ENCODE measurements around the gene CAB39. TPM values are rescaled to one million over a fixed set of nuclear protein-coding genes. Genes with fewer than 3 reads are reported as not detected.

The CAB39 gene
- total RNA-seq, 1 donor from 2014 or later = 62.9 TPM

- Histone ChIP-seq H3K27me3 (no peaks in the 10 kb centered on the region), H3K4me1 (peaks cover 9 to 32% of the 10 kb centered on the region in 2 donors), H3K4me3 (no peak overlapping the region), H3K9me3 (no peaks in the 10 kb centered on the region), H3K27ac (no peak overlapping the region), H3K36me3 (no peaks in the 10 kb centered on the region)
- TF ChIP-seq CTCF (IDR thresholded peaks at IDR 0.05) = no peak
- intact Hi-C loops (cut with DNase I) = no loop called here
- DNase-seq (ENCODE audit: low spot score in 2 of 2) = no peak
Measured at GRCh38 chr2:230754200-230754599, 41.6 kb downstream of the CAB39 start.

GRCh38 chr2:230757476-230757875 lies 44.8 kb downstream of the CAB39 start:
- Histone ChIP-seq H3K27ac (peak overlapping the region; percentile 70 to 73), H3K9me3 (no peaks in the 10 kb centered on the region), H3K36me3 (peaks cover 14 to 16% of the 10 kb centered on the region in 2 donors), H3K4me3 (no peak overlapping the region), H3K27me3 (no peaks in the 10 kb centered on the region), H3K4me1 (peaks cover 10 to 32% of the 10 kb centered on the region in 2 donors)
- intact Hi-C loops (cut with DNase I) = loop anchor here (5.0 kb wide), 2 partner anchors 35 to 45 kb away; partner anchors contain the start of gene CAB39
- TF ChIP-seq CTCF (IDR thresholded peaks at IDR 0.05) = no peak
- no peak for DNase-seq (ENCODE audit: low spot score in 2 of 2)

- H3K9me3 ChIP-seq = no peaks in the 10 kb centered on the region
- no peaks in the 10 kb centered on the region for H3K27me3 ChIP-seq
- H3K27ac ChIP-seq = peak overlapping the region; percentile 62 to 70
- intact Hi-C loops (cut with DNase I) = loop anchor here (5.0 kb wide), 2 partner anchors 33 to 47 kb away; partner anchors contain the start of gene CAB39
- no peak for TF ChIP-seq CTCF (IDR thresholded peaks at IDR 0.05)
- H3K36me3 ChIP-seq = peaks cover 16 to 26% of the 10 kb centered on the region in 2 donors
- no peak overlapping the region for H3K4me3 ChIP-seq
- DNase-seq (ENCODE audit: low spot score in 2 of 2) = no peak
- peaks cover 10 to 32% of the 10 kb centered on the region in 2 donors for H3K4me1 ChIP-seq
Measured at GRCh38 chr2:230758566-230759480, 46.2 kb downstream of the CAB39 start.

- H3K36me3 ChIP-seq = peaks cover 16 to 32% of the 10 kb centered on the region in 2 donors
- peak overlapping the region; percentile 21 to 70 for H3K27ac ChIP-seq
- H3K4me3 ChIP-seq = no peak overlapping the region
- no peaks in the 10 kb centered on the region for H3K9me3 ChIP-seq
- no peaks in the 10 kb centered on the region for H3K27me3 ChIP-seq
- no peak for TF ChIP-seq CTCF (IDR thresholded peaks at IDR 0.05)
- no peak for DNase-seq (ENCODE audit: low spot score in 2 of 2)
- intact Hi-C loops (cut with DNase I) = loop anchor here (5.0 kb wide), 2 partner anchors 33 to 47 kb away; partner anchors contain the start of gene CAB39
- H3K4me1 ChIP-seq = peaks cover 10 to 32% of the 10 kb centered on the region in 2 donors
Measured at GRCh38 chr2:230759481-230760167, 47.0 kb downstream of the CAB39 start.

- intact Hi-C loops (cut with DNase I) = no loop called here
- Histone ChIP-seq H3K4me1 (peaks cover 10 to 33% of the 10 kb centered on the region in 2 donors), H3K27ac (no peak overlapping the region), H3K4me3 (no peak overlapping the region), H3K27me3 (no peaks in the 10 kb centered on the region), H3K36me3 (peaks cover 21 to 38% of the 10 kb centered on the region in 2 donors), H3K9me3 (no peaks in the 10 kb centered on the region)
- DNase-seq (ENCODE audit: low spot score in 2 of 2) = no peak
- no peak for TF ChIP-seq CTCF (IDR thresholded peaks at IDR 0.05)
Measured at GRCh38 chr2:230761704-230762103, 49.1 kb downstream of the CAB39 start.

Data from ascending aorta (tissue), 2 donors.